HepG2 (cell line): ENCODE results near the gene ARSJ.

Source experiments
- CEBPB ChIP-seq: IDR thresholded peaks from 2 replicates; pipeline ENCODE4 v1.6.1; 2011; ENCODE audit warnings: low read depth, low read length, improper control_type of control experiment, borderline replicate concordance
- CHD2 ChIP-seq: IDR thresholded peaks from 2 replicates; pipeline ENCODE4 v1.6.1; 2011; ENCODE audit warnings: low read depth, low read length, improper control_type of control experiment
- CREB1 ChIP-seq, 2 experiments: fragments of 450-650 bp in 1 of 2; IDR thresholded peaks; 2 replicates each; pipeline ENCODE4 v1.6.1; 2016 to 2017; ENCODE audit warnings: control low read depth in 1 of 2, mild to moderate bottlenecking in 1 of 2, missing compliant biosample characterization in 1 of 2, missing genetic modification characterization in 1 of 2
- EED ChIP-seq: sonication (generic); formaldehyde crosslinking; IDR thresholded peaks from 2 replicates; pipeline ENCODE4 v1.5.0; 2020; ENCODE audit warnings: mild to moderate bottlenecking, missing genetic modification reagents
- ELF4 ChIP-seq: sonication (generic); formaldehyde crosslinking; IDR thresholded peaks from 2 replicates; pipeline ENCODE4 v1.5.0; 2020; ENCODE audit warnings: missing genetic modification reagents, mild to moderate bottlenecking, moderate library complexity, borderline replicate concordance
- EZH2 ChIP-seq: conservative IDR thresholded peaks from 2 replicates; pipeline ENCODE4 v1.6.1; 2012; ENCODE audit warnings: mild to moderate bottlenecking, low read depth, low read length, moderate library complexity
- MAX ChIP-seq: IDR thresholded peaks from 2 replicates; pipeline ENCODE4 v1.6.1; 2012; ENCODE audit warnings: inconsistent platforms
- MYC ChIP-seq: sonication (generic); formaldehyde crosslinking; IDR thresholded peaks from 2 replicates; pipeline ENCODE4 v1.9.0; 2021; ENCODE audit warnings: missing genetic modification reagents, borderline replicate concordance
- NFIB ChIP-seq: sonication (generic); formaldehyde crosslinking; IDR thresholded peaks from 2 replicates; pipeline ENCODE4 v1.9.0; 2021; ENCODE audit warnings: missing genetic modification reagents, mild to moderate bottlenecking, borderline replicate concordance
- PBX3 ChIP-seq: sonication (generic); formaldehyde crosslinking; IDR thresholded peaks from 2 replicates; pipeline ENCODE4 v1.8.1; 2023; ENCODE audit warnings: missing genetic modification reagents, inconsistent platforms, borderline replicate concordance
- POLR2AphosphoS5 ChIP-seq: IDR thresholded peaks from 2 replicates; pipeline ENCODE4 v1.6.1; 2012; ENCODE audit warnings: low read depth, low read length
- REXO4 ChIP-seq: sonication (generic); formaldehyde crosslinking; IDR thresholded peaks from 2 replicates; pipeline ENCODE4 v1.8.0; 2022; ENCODE audit warnings: missing genetic modification reagents, mild to moderate bottlenecking, borderline replicate concordance
- ZMYM4 ChIP-seq: sonication (generic); formaldehyde crosslinking; IDR thresholded peaks from 2 replicates; pipeline ENCODE4 v1.8.1; 2023; ENCODE audit warnings: mild to moderate bottlenecking, missing genetic modification reagents
- ZNF430 ChIP-seq: sonication (generic); formaldehyde crosslinking; IDR thresholded peaks from 2 replicates; pipeline ENCODE4 v1.9.0; 2021; ENCODE audit warnings: mild to moderate bottlenecking, missing genetic modification reagents

GRCh38 chr4:113884655-113885054 is 94.8 kb downstream of the ARSJ start:
- TF ChIP-seq MAX = no peak
- no peak for TF ChIP-seq POLR2AphosphoS5
- TF ChIP-seq CEBPB = no peak
- TF ChIP-seq NFIB = no peak
- no peak for TF ChIP-seq ZNF430
- TF ChIP-seq ELF4 (CRISPR knock-in tag) = no peak
- no peak for TF ChIP-seq MYC (CRISPR knock-in tag)
- no peak for TF ChIP-seq CHD2
- no peak for TF ChIP-seq EED
- TF ChIP-seq CREB1 (IDR thresholded peaks at IDR 0.05) = no peak
- TF ChIP-seq CREB1 (CRISPR knock-in tag; IDR thresholded peaks at IDR 0.05) = no peak
- TF ChIP-seq PBX3 (CRISPR knock-in tag) = no peak
- TF ChIP-seq EZH2 = no peak
- no peak for TF ChIP-seq ZMYM4
- TF ChIP-seq REXO4 (CRISPR knock-in tag) = no peak
